MM.1S (cell line): ENCODE data around the gene FXR1.
"Not testable (repeated sequence)": the region's sequence is repeated elsewhere in the genome, so short reads cannot be mapped to it uniquely, and the experiment has no call there.

Source experiments
- DNase-seq: peaks from one replicate; pipeline ENCODE4 v3.0.0-alpha.2; 2015
- H2AFZ ChIP-seq: fragments of 300-600 bp; sonication (generic); 2 replicates; pipeline ENCODE4 v1.6.0; 2016; ENCODE audit warnings: antibody characterized with exemption, low read length
- H3F3A ChIP-seq: fragments of 300-600 bp; sonication (generic); 2 replicates; pipeline ENCODE4 v1.6.1; 2016; ENCODE audit warnings: mild to moderate bottlenecking, antibody characterized with exemption, low read length, moderate library complexity, mixed read lengths; ENCODE audit not compliant: insufficient read depth
- H3K27ac ChIP-seq: fragments of 300-600 bp; sonication (generic); 2 replicates; pipeline ENCODE4 v1.5.1; 2016; ENCODE audit warnings: mild to moderate bottlenecking, low read length
- H3K27me3 ChIP-seq: fragments of 300-600 bp; sonication (generic); replicated peaks from 2 replicates; pipeline ENCODE4 v1.6.0; 2016; ENCODE audit warnings: low read length; ENCODE audit not compliant: insufficient read depth
- H3K36me3 ChIP-seq: fragments of 300-600 bp; sonication (generic); replicated peaks from 2 replicates; pipeline ENCODE4 v1.6.1; 2016; ENCODE audit warnings: mild to moderate bottlenecking, low read length, mixed read lengths; ENCODE audit not compliant: insufficient read depth
- H3K4me1 ChIP-seq: fragments of 300-600 bp; sonication (generic); 2 replicates; pipeline ENCODE4 v1.6.1; 2016; ENCODE audit warnings: low read length, mixed read lengths
- H3K4me2 ChIP-seq: fragments of 300-600 bp; sonication (generic); 2 replicates; pipeline ENCODE4 v1.6.0; 2016; ENCODE audit warnings: low read depth, low read length
- H3K4me3 ChIP-seq: fragments of 300-600 bp; sonication (generic); 2 replicates; pipeline ENCODE4 v1.5.1; 2016; ENCODE audit warnings: low read length, mixed read lengths
- H3K79me2 ChIP-seq: fragments of 300-600 bp; sonication (generic); 2 replicates; pipeline ENCODE4 v1.6.1; 2016; ENCODE audit warnings: mixed run types, low read length, mixed read lengths
- H3K9ac ChIP-seq: fragments of 300-600 bp; sonication (generic); 2 replicates; pipeline ENCODE4 v1.6.1; 2016; ENCODE audit warnings: low read length, mixed read lengths
- H3K9me2 ChIP-seq: fragments of 300-600 bp; sonication (generic); replicated peaks from 2 replicates; pipeline ENCODE4 v1.6.1; 2016; ENCODE audit warnings: mild to moderate bottlenecking, low read length, mixed read lengths; ENCODE audit not compliant: insufficient read depth
- H3K9me3 ChIP-seq: fragments of 300-600 bp; sonication (generic); replicated peaks from 2 replicates; pipeline ENCODE4 v1.6.1; 2016; ENCODE audit warnings: mild to moderate bottlenecking, low read length, mixed read lengths; ENCODE audit not compliant: insufficient read depth
- H4K20me1 ChIP-seq: fragments of 300-600 bp; sonication (generic); 2 replicates; pipeline ENCODE4 v1.6.1; 2016; ENCODE audit warnings: mild to moderate bottlenecking, low read length, moderate library complexity, mixed read lengths; ENCODE audit not compliant: insufficient read depth
- EZH2 ChIP-seq: fragments of 300-600 bp; sonication (generic); optimal IDR thresholded peaks from 2 replicates; pipeline ENCODE3; 2017; ENCODE audit warnings: low read depth, mild to moderate bottlenecking, antibody characterized with exemption, low read length, mixed read lengths
- EZH2phosphoT487 ChIP-seq: fragments of 300-600 bp; sonication (generic); IDR thresholded peaks from 2 replicates; pipeline ENCODE4 v1.6.1; 2018; ENCODE audit warnings: antibody characterized with exemption, low read length
- TF ChIP-seq, protein P1 (sequence below): fragments of 300-600 bp; sonication (generic); IDR thresholded peaks from 2 replicates; pipeline ENCODE4 v1.5.1; 2016; ENCODE audit warnings: antibody characterized with exemption, low read length, mixed read lengths

The FXR1 gene

DNA sequence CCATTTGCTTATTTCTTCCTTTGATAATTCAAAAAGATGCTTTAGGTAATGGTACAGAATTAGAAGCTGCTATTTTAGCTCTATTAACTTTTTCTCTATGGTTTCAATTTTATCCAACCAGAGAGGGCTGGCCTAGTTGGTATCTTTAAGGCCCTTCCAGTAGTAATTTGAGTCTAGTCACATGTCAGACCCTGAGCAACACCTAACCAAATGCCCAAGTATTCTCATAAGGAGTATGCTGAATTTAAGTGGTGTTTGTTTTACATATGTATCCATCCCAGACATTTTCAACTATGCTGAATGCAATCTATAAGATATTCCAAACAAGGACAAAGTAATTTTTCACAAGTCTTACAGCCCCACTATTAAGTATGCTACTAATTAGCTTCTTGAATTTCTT is 67.5 kb downstream of the FXR1 start:
- Histone ChIP-seq H3K9ac (no peak overlapping the region), H3F3A (peaks cover 13% of the 10 kb centered on the region; the same call in 1 of the 2 replicates)
- TF ChIP-seq EZH2phosphoT487 (no peak), EZH2 (no peak)
- TF ChIP-seq, protein P1, sequence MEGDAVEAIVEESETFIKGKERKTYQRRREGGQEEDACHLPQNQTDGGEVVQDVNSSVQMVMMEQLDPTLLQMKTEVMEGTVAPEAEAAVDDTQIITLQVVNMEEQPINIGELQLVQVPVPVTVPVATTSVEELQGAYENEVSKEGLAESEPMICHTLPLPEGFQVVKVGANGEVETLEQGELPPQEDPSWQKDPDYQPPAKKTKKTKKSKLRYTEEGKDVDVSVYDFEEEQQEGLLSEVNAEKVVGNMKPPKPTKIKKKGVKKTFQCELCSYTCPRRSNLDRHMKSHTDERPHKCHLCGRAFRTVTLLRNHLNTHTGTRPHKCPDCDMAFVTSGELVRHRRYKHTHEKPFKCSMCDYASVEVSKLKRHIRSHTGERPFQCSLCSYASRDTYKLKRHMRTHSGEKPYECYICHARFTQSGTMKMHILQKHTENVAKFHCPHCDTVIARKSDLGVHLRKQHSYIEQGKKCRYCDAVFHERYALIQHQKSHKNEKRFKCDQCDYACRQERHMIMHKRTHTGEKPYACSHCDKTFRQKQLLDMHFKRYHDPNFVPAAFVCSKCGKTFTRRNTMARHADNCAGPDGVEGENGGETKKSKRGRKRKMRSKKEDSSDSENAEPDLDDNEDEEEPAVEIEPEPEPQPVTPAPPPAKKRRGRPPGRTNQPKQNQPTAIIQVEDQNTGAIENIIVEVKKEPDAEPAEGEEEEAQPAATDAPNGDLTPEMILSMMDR = no peak

GRCh38 chr3:180980611-180981010 is 68.1 kb downstream of the FXR1 start:
- no peak overlapping the region for H3K27ac ChIP-seq
- no peak overlapping the region for H2AFZ ChIP-seq
- H3K4me2 ChIP-seq = no peak overlapping the region
- no peak for DNase-seq
- H3K9me2 ChIP-seq = no peaks in the 10 kb centered on the region
- H3K27me3 ChIP-seq = no peaks in the 10 kb centered on the region
- H3F3A ChIP-seq = peaks cover 16% of the 10 kb centered on the region; the same call in 1 of the 2 replicates
- H3K36me3 ChIP-seq = peaks cover 9% of the 10 kb centered on the region; the same call in 1 of the 2 replicates
- no peaks in the 10 kb centered on the region for H3K9me3 ChIP-seq
- H4K20me1 ChIP-seq = peaks cover 3% of the 10 kb centered on the region; the same call in 1 of the 2 replicates
- TF ChIP-seq, protein P1 = no peak
- TF ChIP-seq EZH2 (no peak), EZH2phosphoT487 (no peak)
- H3K4me3 ChIP-seq = no peak overlapping the region
- no peaks in the 10 kb centered on the region for H3K79me2 ChIP-seq
- no peaks in the 10 kb centered on the region for H3K4me1 ChIP-seq
- no peak overlapping the region for H3K9ac ChIP-seq

More for the DNA sequence above, 67.5 kb downstream of the FXR1 start:
- Histone ChIP-seq H3K79me2 (no peaks in the 10 kb centered on the region), H3K9me2 (no peaks in the 10 kb centered on the region), H2AFZ (no peak overlapping the region), H4K20me1 (peaks cover 3% of the 10 kb centered on the region; the same call in 1 of the 2 replicates), H3K4me2 (no peak overlapping the region), H3K4me3 (no peak overlapping the region), H3K9me3 (no peaks in the 10 kb centered on the region), H3K36me3 (peaks cover 9% of the 10 kb centered on the region; the same call in 1 of the 2 replicates), H3K4me1 (no peaks in the 10 kb centered on the region), H3K27me3 (no peaks in the 10 kb centered on the region), H3K27ac (no peak overlapping the region)
- DNase-seq = no peak

GRCh38 chr3:180981912-180982311 is 69.4 kb downstream of the FXR1 start:
- no peaks in the 10 kb centered on the region for H3K9me3 ChIP-seq
- H3K4me3 ChIP-seq = no peak overlapping the region
- no peaks in the 10 kb centered on the region for H3K79me2 ChIP-seq
- no peak overlapping the region for H2AFZ ChIP-seq
- H3K27me3 ChIP-seq = no peaks in the 10 kb centered on the region
- peaks cover 20% of the 10 kb centered on the region for H3F3A ChIP-seq
- peaks cover 3% of the 10 kb centered on the region; the same call in 1 of the 2 replicates for H3K36me3 ChIP-seq
- H3K9ac ChIP-seq = no peak overlapping the region
- H4K20me1 ChIP-seq = peaks cover 3% of the 10 kb centered on the region; the same call in 1 of the 2 replicates
- no peak for TF ChIP-seq EZH2
- no peaks in the 10 kb centered on the region for H3K4me1 ChIP-seq
- H3K4me2 ChIP-seq = no peak overlapping the region
- no peak overlapping the region for H3K27ac ChIP-seq
- DNase-seq = no peak
- H3K9me2 ChIP-seq = no peaks in the 10 kb centered on the region

- no peak overlapping the region for H2AFZ ChIP-seq
- H3K27ac ChIP-seq = no peak overlapping the region
- H3K27me3 ChIP-seq = no peaks in the 10 kb centered on the region
- no peaks in the 10 kb centered on the region for H3K9me3 ChIP-seq
- H3K36me3 ChIP-seq = no peaks in the 10 kb centered on the region; the same call in 1 of the 2 replicates
- H4K20me1 ChIP-seq = no peaks in the 10 kb centered on the region
- H3K4me1 ChIP-seq = no peaks in the 10 kb centered on the region
- H3K4me2 ChIP-seq = no peak overlapping the region
- H3K79me2 ChIP-seq = peaks cover 9% of the 10 kb centered on the region
- H3F3A ChIP-seq = peaks cover 25% of the 10 kb centered on the region
- H3K4me3 ChIP-seq = no peak overlapping the region
- H3K9ac ChIP-seq = no peak overlapping the region
- TF ChIP-seq, protein P1 = no peak
- no peak for TF ChIP-seq EZH2
- TF ChIP-seq EZH2phosphoT487 = no peak
- H3K9me2 ChIP-seq = no peaks in the 10 kb centered on the region
- no peak for DNase-seq
These were observed 70.7 kb downstream of the FXR1 start for GRCh38 chr3:180983136-180983535.

GRCh38 chr3:180986366-180986765 is 73.9 kb downstream of the FXR1 start:
- not testable (repeated sequence) for H3K4me3 ChIP-seq, H2AFZ ChIP-seq, H3K27ac ChIP-seq, H3K27me3 ChIP-seq, H3K36me3 ChIP-seq, H3K4me2 ChIP-seq, H3K9me2 ChIP-seq, H3K4me1 ChIP-seq, H4K20me1 ChIP-seq, H3K9ac ChIP-seq, DNase-seq, H3K9me3 ChIP-seq
- Histone ChIP-seq H3F3A (peaks cover 32% of the 10 kb centered on the region), H3K79me2 (peaks cover 20% of the 10 kb centered on the region)
